PC-3 (cell line): ENCODE results near the gene BMPER. TPM values are rescaled to one million over a fixed set of nuclear protein-coding genes. Genes with fewer than 3 reads are reported as not detected.

Experiments
- ATAC-seq: fragments of 200-7000 bp; cut with Tn5 transposase; 2 replicates; pipeline ENCODE4 v1.9.1; 2020; ENCODE audit warnings: mild to moderate bottlenecking, moderate library complexity
- BruUV-seq: library from RNA; stranded (reverse); fragments of 400-500 nt; replicated peaks from 2 replicates; lab custom pipeline; 2021; lab: Mats Ljungman, UMichigan
- CTCF ChIA-PET: fragments of 300-600 bp; sonication (Branson Sonifier 250); formaldehyde crosslinking; loops from one replicate; lab custom pipeline; 2022; ENCODE audit warnings: antibody characterized with exemption; lab: Charles Lee
- POLR2A ChIA-PET: fragments of 300-600 bp; sonication (Branson Sonifier 250); formaldehyde crosslinking; loops from one replicate; lab custom pipeline; 2022; ENCODE audit warnings: antibody characterized with exemption; ENCODE audit not compliant: unreplicated experiment; lab: Charles Lee
- DNase-seq: peaks from one replicate; pipeline ENCODE4 v3.0.0-alpha.2; 2015
- H2AFZ ChIP-seq: fragments of 300-600 bp; sonication (generic); 2 replicates; pipeline ENCODE4 v1.6.0; 2016; ENCODE audit warnings: antibody characterized with exemption, low read length
- H3F3A ChIP-seq: fragments of 300-600 bp; sonication (generic); one replicate; pipeline ENCODE4 v1.6.0; 2017; ENCODE audit warnings: antibody characterized with exemption, low read length, control low read depth, mild to moderate bottlenecking; ENCODE audit not compliant: unreplicated experiment
- H3K27ac ChIP-seq: fragments of 300-600 bp; sonication (generic); 2 replicates; pipeline ENCODE4 v1.5.1; 2016; ENCODE audit warnings: mild to moderate bottlenecking, low read length
- H3K27me3 ChIP-seq: fragments of 300-600 bp; sonication (generic); 2 replicates; pipeline ENCODE4 v1.6.1; 2016; ENCODE audit warnings: low read length, mixed read lengths
- H3K36me3 ChIP-seq: fragments of 300-600 bp; sonication (generic); 2 replicates; pipeline ENCODE4 v1.6.1; 2016; ENCODE audit warnings: low read depth, mixed run types, low read length, mixed read lengths
- H3K4me1 ChIP-seq: fragments of 300-600 bp; sonication (generic); 2 replicates; pipeline ENCODE4 v1.5.1; 2016; ENCODE audit warnings: low read length; ENCODE audit not compliant: insufficient read depth
- H3K4me2 ChIP-seq: fragments of 300-600 bp; sonication (generic); 2 replicates; pipeline ENCODE4 v1.6.0; 2016; ENCODE audit warnings: low read length
- H3K4me3 ChIP-seq: fragments of 300-600 bp; sonication (generic); 2 replicates; pipeline ENCODE4 v1.5.1; 2016; ENCODE audit warnings: mild to moderate bottlenecking, low read length, mixed read lengths
- H3K79me2 ChIP-seq: fragments of 300-600 bp; sonication (generic); 2 replicates; pipeline ENCODE4 v1.6.1; 2017; ENCODE audit warnings: low read length, mixed read lengths
- H3K9ac ChIP-seq: fragments of 300-600 bp; sonication (generic); 2 replicates; pipeline ENCODE4 v1.6.0; 2016; ENCODE audit warnings: mild to moderate bottlenecking, low read length
- H3K9me2 ChIP-seq: fragments of 300-600 bp; sonication (generic); replicated peaks from 2 replicates; pipeline ENCODE4 v1.6.1; 2016; ENCODE audit warnings: mixed run types, low read length, mixed read lengths
- H3K9me3 ChIP-seq: fragments of 300-600 bp; sonication (generic); 2 replicates; pipeline ENCODE4 v1.6.1; 2016; ENCODE audit warnings: low read length, mixed read lengths
- H4K20me1 ChIP-seq: fragments of 300-600 bp; sonication (generic); 2 replicates; pipeline ENCODE4 v1.6.1; 2016; ENCODE audit warnings: low read length, mixed read lengths
- EZH2 ChIP-seq: fragments of 300-600 bp; sonication (generic); IDR thresholded peaks from one replicate; pipeline ENCODE4 v1.6.1; 2017; ENCODE audit warnings: antibody characterized with exemption, mild to moderate bottlenecking, low read length; ENCODE audit not compliant: unreplicated experiment
- EZH2phosphoT487 ChIP-seq: fragments of 300-600 bp; sonication (generic); IDR thresholded peaks from 2 replicates; pipeline ENCODE4 v1.6.1; 2018; ENCODE audit warnings: mild to moderate bottlenecking, antibody characterized with exemption, low read length, borderline replicate concordance
- intact Hi-C: fragments of 100-400 bp; cut with micrococcal nuclease; formaldehyde crosslinking; loops from 2 replicates; pipeline ENCODE4 v1.9.0; 2023
- total RNA-seq: library from RNA; depleted of rRNA; stranded (reverse); fragments of >200 nt; gene quantifications from 2 replicates; pipeline ENCODE4 v1.2.3, GENCODE V29; 2014
- TF ChIP-seq, protein P1 (sequence below): fragments of 300-600 bp; sonication (generic); conservative IDR thresholded peaks from 2 replicates; pipeline ENCODE4 v1.5.1; 2017; ENCODE audit warnings: antibody characterized with exemption, low read depth, mild to moderate bottlenecking, low read length

BMPER gene
- total RNA-seq, 1 experiment from 2014 or later, result 0.11 TPM

DNA sequence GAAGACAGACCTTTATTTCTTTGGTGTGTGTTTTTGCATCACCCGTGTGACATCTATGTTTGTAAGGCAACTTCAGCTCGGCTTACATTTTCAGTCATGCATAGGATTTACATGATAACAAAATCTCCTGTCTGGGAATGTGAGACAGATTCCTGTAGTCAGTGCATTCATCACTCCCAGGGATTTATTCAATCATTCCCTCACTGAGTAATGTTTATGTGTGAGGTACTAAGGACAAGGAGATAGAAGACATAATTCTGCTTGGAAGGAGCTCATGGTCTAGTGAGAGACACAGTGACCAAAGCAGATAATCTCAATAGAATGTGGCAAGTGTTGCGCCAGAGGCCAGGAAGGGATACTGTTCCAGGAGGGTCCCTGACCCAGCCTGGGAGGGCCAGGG is 35.2 kb upstream of the BMPER start:
- DNase-seq, result no peak
- no peaks in the 10 kb centered on the region for H3K9me2 ChIP-seq
- H3K4me2 ChIP-seq, result no peak overlapping the region
- CTCF ChIA-PET, result no interaction called here
- no peaks in the 10 kb centered on the region for H3K27me3 ChIP-seq
- H2AFZ ChIP-seq, result no peak overlapping the region
- H4K20me1 ChIP-seq, result no peaks in the 10 kb centered on the region
- intact Hi-C loops, result no loop called here
- H3K79me2 ChIP-seq, result no peaks in the 10 kb centered on the region
- H3F3A ChIP-seq, result peaks cover 6% of the 10 kb centered on the region
- H3K4me3 ChIP-seq, result no peak overlapping the region
- no peak for TF ChIP-seq EZH2
- TF ChIP-seq, protein P1, sequence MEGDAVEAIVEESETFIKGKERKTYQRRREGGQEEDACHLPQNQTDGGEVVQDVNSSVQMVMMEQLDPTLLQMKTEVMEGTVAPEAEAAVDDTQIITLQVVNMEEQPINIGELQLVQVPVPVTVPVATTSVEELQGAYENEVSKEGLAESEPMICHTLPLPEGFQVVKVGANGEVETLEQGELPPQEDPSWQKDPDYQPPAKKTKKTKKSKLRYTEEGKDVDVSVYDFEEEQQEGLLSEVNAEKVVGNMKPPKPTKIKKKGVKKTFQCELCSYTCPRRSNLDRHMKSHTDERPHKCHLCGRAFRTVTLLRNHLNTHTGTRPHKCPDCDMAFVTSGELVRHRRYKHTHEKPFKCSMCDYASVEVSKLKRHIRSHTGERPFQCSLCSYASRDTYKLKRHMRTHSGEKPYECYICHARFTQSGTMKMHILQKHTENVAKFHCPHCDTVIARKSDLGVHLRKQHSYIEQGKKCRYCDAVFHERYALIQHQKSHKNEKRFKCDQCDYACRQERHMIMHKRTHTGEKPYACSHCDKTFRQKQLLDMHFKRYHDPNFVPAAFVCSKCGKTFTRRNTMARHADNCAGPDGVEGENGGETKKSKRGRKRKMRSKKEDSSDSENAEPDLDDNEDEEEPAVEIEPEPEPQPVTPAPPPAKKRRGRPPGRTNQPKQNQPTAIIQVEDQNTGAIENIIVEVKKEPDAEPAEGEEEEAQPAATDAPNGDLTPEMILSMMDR, result no peak
- no peak for TF ChIP-seq EZH2phosphoT487
- no TSS peak for BruUV-seq
- peaks cover 23% of the 10 kb centered on the region for H3K4me1 ChIP-seq
- POLR2A ChIA-PET, result no interaction called here
- H3K27ac ChIP-seq, result no peak overlapping the region
- ATAC-seq, result no peak
- H3K9me3 ChIP-seq, result no peaks in the 10 kb centered on the region
- H3K36me3 ChIP-seq, result no peaks in the 10 kb centered on the region
- no peak overlapping the region for H3K9ac ChIP-seq

DNA sequence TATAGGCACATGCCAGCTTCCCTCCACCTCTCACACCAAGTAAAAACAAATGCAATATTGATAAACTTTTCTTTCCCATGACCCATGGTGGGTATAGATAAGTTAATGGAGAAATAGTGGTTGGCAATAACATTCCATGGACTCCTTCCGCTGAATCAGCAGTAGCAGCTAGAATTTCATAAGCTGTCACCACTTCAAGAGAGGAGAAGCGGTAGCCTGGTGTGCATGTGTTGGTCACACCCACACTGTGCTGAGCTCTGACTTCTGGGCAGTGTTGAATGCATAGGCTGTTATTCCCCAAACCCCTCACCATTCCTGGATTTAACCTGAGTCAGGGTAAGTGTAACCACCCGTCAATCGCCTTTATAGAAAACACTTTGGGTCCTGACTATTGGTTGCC is 32.5 kb upstream of the BMPER start:
- no peak overlapping the region for H3K27ac ChIP-seq
- H3K9me3 ChIP-seq, result no peaks in the 10 kb centered on the region
- H3K4me3 ChIP-seq, result no peak overlapping the region
- DNase-seq (no peak), ATAC-seq (no peak)
- H3K9me2 ChIP-seq, result no peaks in the 10 kb centered on the region
- H3K9ac ChIP-seq, result no peak overlapping the region
- peaks cover 6% of the 10 kb centered on the region for H3F3A ChIP-seq
- no peak overlapping the region for H2AFZ ChIP-seq
- peaks cover 24% of the 10 kb centered on the region for H3K4me1 ChIP-seq
- no peaks in the 10 kb centered on the region for H4K20me1 ChIP-seq
- no peaks in the 10 kb centered on the region for H3K79me2 ChIP-seq
- TF ChIP-seq EZH2phosphoT487, result no peak
- TF ChIP-seq, protein P1, result no peak
- TF ChIP-seq EZH2, result no peak
- CTCF ChIA-PET, result no interaction called here
- intact Hi-C loops, result no loop called here
- no peaks in the 10 kb centered on the region for H3K27me3 ChIP-seq
- POLR2A ChIA-PET, result no interaction called here
- BruUV-seq, result no TSS peak
- no peak overlapping the region for H3K4me2 ChIP-seq
- no peaks in the 10 kb centered on the region for H3K36me3 ChIP-seq

DNA sequence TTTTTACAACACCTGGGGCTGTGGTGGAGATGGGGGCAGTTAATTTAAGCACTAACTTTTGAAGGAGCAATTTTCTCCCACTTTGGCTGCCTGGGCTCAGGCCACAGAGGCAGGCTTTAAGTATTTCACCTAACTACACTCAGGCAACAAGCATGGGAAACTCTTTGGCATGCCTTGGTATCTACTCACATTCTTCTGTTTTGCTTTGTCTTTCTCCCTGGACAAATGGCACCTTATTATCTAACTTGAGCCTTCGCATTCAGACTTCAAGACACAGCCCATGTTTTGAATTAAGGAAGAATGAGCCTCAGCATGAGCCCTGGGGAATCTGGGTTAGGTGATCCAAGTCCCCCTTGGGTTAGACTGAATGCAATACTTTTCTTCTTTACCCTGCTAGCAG is 31.8 kb upstream of the BMPER start:
- H4K20me1 ChIP-seq, result no peaks in the 10 kb centered on the region
- H3K27me3 ChIP-seq, result no peaks in the 10 kb centered on the region
- no TSS peak for BruUV-seq
- ChIA-PET POLR2A (interaction anchor here (0.5 kb wide), 1 partner anchor 609 kb away, joined by 4 read pairs; no protein-coding TSS in a partner anchor), CTCF (no interaction called here)
- ATAC-seq (no peak), DNase-seq (no peak)
- H3K4me2 ChIP-seq, result peak overlapping the region; percentile 71
- intact Hi-C loops, result no loop called here
- peak overlapping the region; percentile 87 for H3K27ac ChIP-seq
- H3F3A ChIP-seq, result peaks cover 6% of the 10 kb centered on the region
- no peaks in the 10 kb centered on the region for H3K36me3 ChIP-seq
- H3K9me2 ChIP-seq, result no peaks in the 10 kb centered on the region
- H3K4me3 ChIP-seq, result no peak overlapping the region
- H3K9ac ChIP-seq, result no peak overlapping the region
- H3K79me2 ChIP-seq, result no peaks in the 10 kb centered on the region
- no peak overlapping the region for H2AFZ ChIP-seq
- no peaks in the 10 kb centered on the region for H3K9me3 ChIP-seq
- TF ChIP-seq EZH2phosphoT487 (no peak), EZH2 (no peak)
- TF ChIP-seq, protein P1, result no peak
- peaks cover 24% of the 10 kb centered on the region for H3K4me1 ChIP-seq
